ENCODE measurements around the gene GRK1. TPM values are rescaled to one million over a fixed set of nuclear protein-coding genes. Genes with fewer than 3 reads are reported as not detected.

GRK1 gene
- total and polyA plus RNA-seq, 2 of the 4 experiments (the other 2 are of a cell fraction) = not detected

- no peak overlapping the region for H2BK20ac ChIP-seq (ENCODE audit: low read depth, low read length)
- dilution Hi-C loops (cut with HindIII; ENCODE audit: low sequenced_read_pairs, unreplicated experiment) (no loop called here), in situ Hi-C loops (cut with MboI; ENCODE audit: low sequenced_read_pairs) (no loop called here), intact Hi-C loops (cut with micrococcal nuclease) (no loop called here)
- H3K36me3 ChIP-seq (ENCODE audit: control insufficient read depth, insufficient read depth, low read length) = peaks cover 63% of the 10 kb centered on the region
- H4K8ac ChIP-seq (ENCODE audit: low read depth in 2 of 2, low read length in 2 of 2) = no peak overlapping the region
- H3K4me1 ChIP-seq (ENCODE audit: control insufficient read depth, insufficient read depth, low read length) = no peaks in the 10 kb centered on the region
- no peak overlapping the region for H2AK9ac ChIP-seq (replicated peaks; ENCODE audit: low read depth, low read length, poor library complexity)
- H3K4me2 ChIP-seq (ENCODE audit: low read depth, low read length) = no peak overlapping the region
- H3K9me1 ChIP-seq (ENCODE audit: insufficient read depth, low read length) = peaks cover 13% of the 10 kb centered on the region; the same call in 1 of the 2 replicates
- ChIA-PET CTCF (no interaction called here), POLR2A (ENCODE audit: unreplicated experiment) (no interaction called here)
- BruUV-seq (replicated peaks) = no TSS peak
- DNase-seq = no peak
- H4K5ac ChIP-seq (ENCODE audit: low read depth, low read length) = no peak overlapping the region
- 97% methylated on average over 29 of the region's 37 CpGs; no CpG with 5 or more reads in 1 of the 2 experiments for WGBS, 2 experiments (ENCODE audit: extremely low coverage in 2 of 2, insufficient read length in 1 of 2)
- H2AK5ac ChIP-seq (ENCODE audit: low read depth, low read length) = no peak overlapping the region
- no peaks in the 10 kb centered on the region for H3K9me3 ChIP-seq (ENCODE audit: control insufficient read depth, insufficient read depth, low read length)
- H3K56ac ChIP-seq (ENCODE audit: extremely low read depth, insufficient read depth, low read length) = no peak overlapping the region
- no peak overlapping the region for H3K14ac ChIP-seq (replicated peaks; ENCODE audit: low read depth, low read length)
- H3K23ac ChIP-seq (ENCODE audit: low read depth, low read length) = no peak overlapping the region
- TF ChIP-seq RAD21 (IDR thresholded peaks at IDR 0.05; ENCODE audit: low read length) (no peak), FOS (IDR thresholded peaks at IDR 0.05; ENCODE audit: low read depth, low read length) (no peak), NFE2L2 (IDR thresholded peaks at IDR 0.05; ENCODE audit: low read depth, low read length) (no peak), CTCF (conservative IDR thresholded peaks at IDR 0.05; ENCODE audit: low read depth, low read length) (no peak), RCOR1 (IDR thresholded peaks at IDR 0.05; ENCODE audit: insufficient replicate concordance, low read length) (no peak), BHLHE40 (IDR thresholded peaks at IDR 0.05; ENCODE audit: low read depth, low read length) (no peak), ELK1 (IDR thresholded peaks at IDR 0.05; ENCODE audit: borderline replicate concordance, low read depth, low read length) (no peak), CEBPB (IDR thresholded peaks at IDR 0.05; ENCODE audit: low read depth, low read length) (no peak), SMC3 (IDR thresholded peaks at IDR 0.05; ENCODE audit: low read depth, low read length) (no peak), POLR2A (IDR thresholded peaks at IDR 0.05; ENCODE audit: low read depth, low read length) (no peak), RFX5 (IDR thresholded peaks at IDR 0.05; ENCODE audit: low read depth, low read length) (no peak), MAFK (IDR thresholded peaks at IDR 0.05; ENCODE audit: low read depth, low read length) (no peak), MXI1 (IDR thresholded peaks at IDR 0.05; ENCODE audit: borderline replicate concordance, low read depth, low read length) (no peak)
- no peak overlapping the region for H2BK15ac ChIP-seq (ENCODE audit: low read depth, low read length)
- H2AFZ ChIP-seq (replicated peaks; ENCODE audit: low read length, poor library complexity) = no peak overlapping the region
- no peaks in the 10 kb centered on the region for H3K27me3 ChIP-seq (ENCODE audit: control insufficient read depth, insufficient read depth, low read length)
- H3K9ac ChIP-seq (ENCODE audit: low read depth, low read length) = no peak overlapping the region
- H3K18ac ChIP-seq (ENCODE audit: low read depth, low read length) = no peak overlapping the region
- H4K91ac ChIP-seq (ENCODE audit: insufficient read depth, low read depth, low read length) = no peak overlapping the region
- no peak for ATAC-seq (ENCODE audit: low read depth)
- no peaks in the 10 kb centered on the region; the same call in 1 of the 2 replicates for H4K20me1 ChIP-seq (ENCODE audit: insufficient read depth, low read length)
- H2BK120ac ChIP-seq (ENCODE audit: low read depth, low read length) = no peak overlapping the region
- no peak overlapping the region for H3K4me3 ChIP-seq (ENCODE audit: insufficient read depth, low read depth, low read length)
- H3K27ac ChIP-seq (ENCODE audit: insufficient read depth, low read length) = no peak overlapping the region
- peaks cover 11 to 32% of the 10 kb centered on the region in 2 experiments; a peak in 3 of 4 replicates for H3K79me1 ChIP-seq (ENCODE audit: low read depth in 1 of 2, low read length in 2 of 2)
- no peak overlapping the region for H2BK5ac ChIP-seq (ENCODE audit: low read depth, low read length, poor library complexity, severe bottlenecking)
- no peak overlapping the region for H3K4ac ChIP-seq (ENCODE audit: low read depth, low read length)
Measured at GRCh38 chr13:113638173-113638746, 28.8 kb upstream of the GRK1 start.

All from IMR-90 (cell line).